ENCODE measurements around the gene CBX3.
"Not testable (repeated sequence)": the region's sequence is repeated elsewhere in the genome, so short reads cannot be mapped to it uniquely, and the experiment has no call there.

Gene CBX3

DNA sequence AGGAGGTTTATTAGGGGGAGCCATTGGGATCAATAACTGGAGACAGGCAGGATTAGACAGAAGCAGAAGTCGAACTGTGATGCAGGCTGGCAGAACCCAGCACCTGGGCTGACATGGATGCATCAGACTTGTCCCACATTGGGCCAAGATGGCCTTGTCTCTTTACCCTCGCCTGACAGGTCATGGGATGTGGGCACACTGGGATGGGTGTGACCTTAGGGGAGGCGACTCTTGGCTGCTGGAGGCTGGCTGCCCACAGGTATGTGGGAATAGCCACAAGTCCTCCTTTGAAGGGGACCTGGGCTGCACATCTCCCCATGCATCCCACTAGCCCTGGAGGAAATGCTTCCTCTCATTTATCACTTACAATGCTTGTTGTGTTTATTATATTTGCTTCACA, 32.3 kb upstream of the CBX3 start:
- Histone ChIP-seq H3K36me3 (replicated peaks; ENCODE audit: low read depth, low read length) (peaks cover 18% of the 10 kb centered on the region), H3K9me3 (ENCODE audit: insufficient read depth, low read length) (no peaks in the 10 kb centered on the region), H3K4me3 (ENCODE audit: low read length) (no peak overlapping the region), H3K9ac (ENCODE audit: low read length) (no peak overlapping the region), H3K4me2 (ENCODE audit: low read length) (no peak overlapping the region), H3K27ac (ENCODE audit: low read length) (no peak overlapping the region), H2AFZ (ENCODE audit: low read depth, low read length) (no peak overlapping the region), H4K20me1 (ENCODE audit: insufficient read depth, low read length) (peaks cover 9% of the 10 kb centered on the region; the same call in 1 of the 2 replicates), H3K27me3 (ENCODE audit: low read depth, low read length) (no peaks in the 10 kb centered on the region), H3K4me1 (ENCODE audit: low read length) (peaks cover 25% of the 10 kb centered on the region), H3K79me2 (ENCODE audit: low read length) (peaks cover 87% of the 10 kb centered on the region)
- TF ChIP-seq, protein P1, sequence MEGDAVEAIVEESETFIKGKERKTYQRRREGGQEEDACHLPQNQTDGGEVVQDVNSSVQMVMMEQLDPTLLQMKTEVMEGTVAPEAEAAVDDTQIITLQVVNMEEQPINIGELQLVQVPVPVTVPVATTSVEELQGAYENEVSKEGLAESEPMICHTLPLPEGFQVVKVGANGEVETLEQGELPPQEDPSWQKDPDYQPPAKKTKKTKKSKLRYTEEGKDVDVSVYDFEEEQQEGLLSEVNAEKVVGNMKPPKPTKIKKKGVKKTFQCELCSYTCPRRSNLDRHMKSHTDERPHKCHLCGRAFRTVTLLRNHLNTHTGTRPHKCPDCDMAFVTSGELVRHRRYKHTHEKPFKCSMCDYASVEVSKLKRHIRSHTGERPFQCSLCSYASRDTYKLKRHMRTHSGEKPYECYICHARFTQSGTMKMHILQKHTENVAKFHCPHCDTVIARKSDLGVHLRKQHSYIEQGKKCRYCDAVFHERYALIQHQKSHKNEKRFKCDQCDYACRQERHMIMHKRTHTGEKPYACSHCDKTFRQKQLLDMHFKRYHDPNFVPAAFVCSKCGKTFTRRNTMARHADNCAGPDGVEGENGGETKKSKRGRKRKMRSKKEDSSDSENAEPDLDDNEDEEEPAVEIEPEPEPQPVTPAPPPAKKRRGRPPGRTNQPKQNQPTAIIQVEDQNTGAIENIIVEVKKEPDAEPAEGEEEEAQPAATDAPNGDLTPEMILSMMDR (IDR thresholded peaks at IDR 0.05; ENCODE audit: low read depth, low read length) = no peak
- no peak for TF ChIP-seq EZH2phosphoT487 (IDR thresholded peaks at IDR 0.05; ENCODE audit: low read depth)

DNA sequence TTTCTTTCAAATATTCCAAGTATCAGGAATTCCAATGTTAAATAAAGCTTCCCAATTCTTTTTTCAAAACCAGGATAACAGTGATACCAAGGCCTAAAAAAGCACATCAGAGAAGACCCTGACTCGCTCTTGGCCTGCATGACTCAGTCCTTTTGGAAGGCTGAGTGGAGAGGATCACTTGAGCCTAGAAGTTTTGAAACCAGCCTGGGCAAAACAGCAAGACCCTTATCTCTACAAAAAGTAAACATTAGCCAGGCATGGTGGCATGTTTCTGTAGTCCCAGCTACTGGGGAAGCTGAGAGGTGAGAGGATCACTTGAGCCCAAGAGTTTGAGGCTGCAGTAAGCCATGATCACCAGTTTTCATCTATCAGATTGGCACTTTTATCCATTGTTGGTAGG, 30.9 kb upstream of the CBX3 start:
- Histone ChIP-seq H3K36me3 (replicated peaks; ENCODE audit: low read depth, low read length) (peaks cover 18% of the 10 kb centered on the region), H3K4me1 (ENCODE audit: low read length) (peaks cover 24% of the 10 kb centered on the region), H3K9ac (ENCODE audit: low read length) (no peak overlapping the region), H3K27me3 (ENCODE audit: low read depth, low read length) (no peaks in the 10 kb centered on the region), H3K27ac (ENCODE audit: low read length) (no peak overlapping the region), H3K4me2 (ENCODE audit: low read length) (no peak overlapping the region), H3K4me3 (ENCODE audit: low read length) (no peak overlapping the region), H2AFZ (ENCODE audit: low read depth, low read length) (no peak overlapping the region), H3K9me3 (ENCODE audit: insufficient read depth, low read length) (no peaks in the 10 kb centered on the region), H4K20me1 (ENCODE audit: insufficient read depth, low read length) (peaks cover 9% of the 10 kb centered on the region; the same call in 1 of the 2 replicates), H3K79me2 (ENCODE audit: low read length) (peaks cover 90% of the 10 kb centered on the region)
- TF ChIP-seq EZH2phosphoT487 (IDR thresholded peaks at IDR 0.05; ENCODE audit: low read depth) = no peak
- TF ChIP-seq, protein P1 (IDR thresholded peaks at IDR 0.05; ENCODE audit: low read depth, low read length) = no peak

DNA sequence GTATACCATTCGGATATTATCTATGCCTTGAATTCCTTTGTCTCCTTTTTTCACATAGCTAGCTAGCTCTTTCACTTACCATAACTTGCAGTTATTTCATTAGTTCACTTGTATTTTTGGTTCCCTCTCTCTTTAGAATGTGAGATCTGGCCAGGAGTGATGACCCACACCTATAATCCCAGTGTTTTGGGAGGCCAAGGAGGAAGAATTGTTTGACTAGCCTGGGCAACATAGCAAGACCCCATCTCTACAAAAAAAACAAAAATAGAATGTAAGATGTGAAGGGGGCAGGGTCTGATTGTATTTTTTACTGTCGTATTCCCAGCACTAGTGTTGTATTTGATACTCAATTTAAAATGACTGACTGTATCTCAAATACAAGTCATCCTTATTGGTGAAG, 29.9 kb upstream of the CBX3 start:
- Histone ChIP-seq H3K4me2 (ENCODE audit: low read length) (no peak overlapping the region), H3K36me3 (replicated peaks; ENCODE audit: low read depth, low read length) (peaks cover 18% of the 10 kb centered on the region), H3K27ac (ENCODE audit: low read length) (no peak overlapping the region), H4K20me1 (ENCODE audit: insufficient read depth, low read length) (peaks cover 9% of the 10 kb centered on the region; the same call in 1 of the 2 replicates), H3K79me2 (ENCODE audit: low read length) (peaks cover 80% of the 10 kb centered on the region), H3K9me3 (ENCODE audit: insufficient read depth, low read length) (no peaks in the 10 kb centered on the region), H3K4me3 (ENCODE audit: low read length) (no peak overlapping the region), H3K27me3 (ENCODE audit: low read depth, low read length) (no peaks in the 10 kb centered on the region), H3K4me1 (ENCODE audit: low read length) (peaks cover 15% of the 10 kb centered on the region), H3K9ac (ENCODE audit: low read length) (no peak overlapping the region), H2AFZ (ENCODE audit: low read depth, low read length) (no peak overlapping the region)
- no peak for TF ChIP-seq EZH2phosphoT487 (IDR thresholded peaks at IDR 0.05; ENCODE audit: low read depth)
- TF ChIP-seq, protein P1 (IDR thresholded peaks at IDR 0.05; ENCODE audit: low read depth, low read length) = no peak

DNA sequence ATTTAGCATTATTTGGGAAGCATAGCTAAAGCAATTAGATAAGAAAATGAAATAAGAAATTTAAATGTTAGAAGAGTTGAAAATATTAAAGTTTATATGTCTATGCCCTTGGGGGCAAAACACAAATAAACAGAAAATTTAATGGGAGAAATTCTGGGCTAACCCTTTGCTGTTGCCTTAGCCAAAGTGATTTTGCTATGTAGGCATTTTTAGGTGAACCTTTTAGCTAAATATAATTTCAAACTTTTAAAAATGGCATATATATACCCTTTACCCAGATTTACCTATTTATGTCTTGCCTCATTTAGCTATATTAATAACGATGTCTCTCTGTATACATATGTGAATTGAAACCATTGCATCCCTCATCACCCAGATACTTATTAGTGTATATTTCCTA, 29.5 kb upstream of the CBX3 start:
- peaks cover 78% of the 10 kb centered on the region for H3K79me2 ChIP-seq (ENCODE audit: low read length)
- peaks cover 18% of the 10 kb centered on the region for H3K36me3 ChIP-seq (replicated peaks; ENCODE audit: low read depth, low read length)
- H3K4me3 ChIP-seq (ENCODE audit: low read length) = no peak overlapping the region
- no peaks in the 10 kb centered on the region for H3K27me3 ChIP-seq (ENCODE audit: low read depth, low read length)
- H3K4me2 ChIP-seq (ENCODE audit: low read length) = no peak overlapping the region
- peaks cover 9% of the 10 kb centered on the region; the same call in 1 of the 2 replicates for H4K20me1 ChIP-seq (ENCODE audit: insufficient read depth, low read length)
- H3K9ac ChIP-seq (ENCODE audit: low read length) = no peak overlapping the region
- H3K4me1 ChIP-seq (ENCODE audit: low read length) = peaks cover 10% of the 10 kb centered on the region
- H3K9me3 ChIP-seq (ENCODE audit: insufficient read depth, low read length) = no peaks in the 10 kb centered on the region
- no peak overlapping the region for H2AFZ ChIP-seq (ENCODE audit: low read depth, low read length)
- TF ChIP-seq, protein P1 (IDR thresholded peaks at IDR 0.05; ENCODE audit: low read depth, low read length) = no peak
- no peak for TF ChIP-seq EZH2phosphoT487 (IDR thresholded peaks at IDR 0.05; ENCODE audit: low read depth)
- no peak overlapping the region for H3K27ac ChIP-seq (ENCODE audit: low read length)

DNA sequence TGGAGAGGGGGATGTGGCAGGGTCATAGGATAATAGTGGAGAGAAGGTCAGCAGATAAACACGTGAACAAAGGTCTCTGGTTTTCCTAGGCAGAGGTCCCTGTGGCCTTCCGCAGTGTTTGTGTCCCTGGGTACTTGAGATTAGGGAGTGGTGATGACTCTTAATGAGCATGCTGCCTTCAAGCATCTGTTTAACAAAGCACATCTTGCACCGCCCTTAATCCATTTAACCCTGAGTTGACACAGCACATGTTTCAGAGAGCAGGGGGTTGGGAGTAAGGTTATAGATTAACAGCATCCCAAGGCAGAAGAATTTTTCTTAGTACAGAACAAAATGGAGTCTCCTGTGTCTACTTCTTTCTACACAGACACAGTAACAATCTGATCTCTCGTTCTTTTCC, 25.6 kb upstream of the CBX3 start:
- not testable (repeated sequence) for H3K4me3 ChIP-seq (ENCODE audit: low read length); H4K20me1 ChIP-seq (ENCODE audit: insufficient read depth, low read length); H3K9me3 ChIP-seq (ENCODE audit: insufficient read depth, low read length); H3K4me2 ChIP-seq (ENCODE audit: low read length); H3K27ac ChIP-seq (ENCODE audit: low read length); H2AFZ ChIP-seq (ENCODE audit: low read depth, low read length); H3K9ac ChIP-seq (ENCODE audit: low read length); H3K27me3 ChIP-seq (ENCODE audit: low read depth, low read length); H3K4me1 ChIP-seq (ENCODE audit: low read length)
- peaks cover 40% of the 10 kb centered on the region for H3K79me2 ChIP-seq (ENCODE audit: low read length)
- H3K36me3 ChIP-seq (replicated peaks; ENCODE audit: low read depth, low read length) = peaks cover 13% of the 10 kb centered on the region

DNA sequence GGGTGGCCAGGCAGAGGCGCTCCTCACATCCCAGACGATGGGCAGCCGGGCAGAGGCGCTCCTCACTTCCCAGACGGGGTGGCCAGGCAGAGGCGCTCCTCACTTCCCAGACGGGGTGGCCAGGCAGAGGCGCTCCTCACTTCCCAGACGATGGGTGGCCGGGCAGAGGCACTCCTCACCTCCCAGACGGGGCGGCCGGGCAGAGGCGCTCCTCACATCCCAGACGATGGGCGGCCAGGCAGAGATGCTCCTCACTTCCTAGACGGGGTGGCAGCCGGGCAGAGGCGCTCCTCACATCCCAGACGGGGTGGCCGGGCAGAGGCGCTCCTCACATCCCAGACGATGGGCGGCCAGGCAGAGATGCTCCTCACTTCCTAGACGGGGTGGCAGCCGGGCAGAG, 24.8 kb upstream of the CBX3 start:
- not testable (repeated sequence) for H3K4me3 ChIP-seq (ENCODE audit: low read length); H4K20me1 ChIP-seq (ENCODE audit: insufficient read depth, low read length); H3K4me2 ChIP-seq (ENCODE audit: low read length); H3K27ac ChIP-seq (ENCODE audit: low read length); H3K9me3 ChIP-seq (ENCODE audit: insufficient read depth, low read length); H3K9ac ChIP-seq (ENCODE audit: low read length); H3K4me1 ChIP-seq (ENCODE audit: low read length); H2AFZ ChIP-seq (ENCODE audit: low read depth, low read length); H3K27me3 ChIP-seq (ENCODE audit: low read depth, low read length)
- Histone ChIP-seq H3K36me3 (replicated peaks; ENCODE audit: low read depth, low read length) (peaks cover 13% of the 10 kb centered on the region), H3K79me2 (ENCODE audit: low read length) (peaks cover 33% of the 10 kb centered on the region)
